Fibroblast of villous mesenchyme (primary cell): ENCODE measurements around the gene ADCK2. TPM values are rescaled to one million over a fixed set of nuclear protein-coding genes. Genes with fewer than 3 reads are reported as not detected.
"Not testable (repeated sequence)": the region's sequence is repeated elsewhere in the genome, so short reads cannot be mapped to it uniquely, and the experiment has no call there.

ENCODE experiments used
- DNase-seq: peaks from one replicate; pipeline ENCODE4 v3.0.0-alpha.2; 2010; ENCODE audit warnings: low read depth
- H3K4me3 ChIP-seq: 2 replicates; pipeline ENCODE4 v1.5.1; 2011; ENCODE audit warnings: low read depth, mild to moderate bottlenecking, low read length
- CTCF ChIP-seq: IDR thresholded peaks from 2 replicates; pipeline ENCODE4 v1.5.1; 2012; ENCODE audit warnings: low read depth, mild to moderate bottlenecking, low read length; ENCODE audit not compliant: insufficient read depth
- total RNA-seq: library from RNA; depleted of rRNA; stranded (reverse); fragments of >200 nt; gene quantifications from 2 replicates; pipeline ENCODE4 v1.2.3, GENCODE V29; 2012

Gene ADCK2
- total RNA-seq, 1 donor, result 20.3 TPM

- no peak overlapping the region for H3K4me3 ChIP-seq
- no peak for DNase-seq
- TF ChIP-seq CTCF, result no peak
Measured at GRCh38 chr7:140674356-140674800, 1.6 kb downstream of the ADCK2 start.

- no peak overlapping the region for H3K4me3 ChIP-seq
- peak; percentile 58 for TF ChIP-seq CTCF
Measured at GRCh38 chr7:140674899-140675701, 2.4 kb downstream of the ADCK2 start.

GRCh38 chr7:140675726-140676125 lies 3.0 kb downstream of the ADCK2 start:
- no peak for TF ChIP-seq CTCF
- no peak overlapping the region for H3K4me3 ChIP-seq
- no peak for DNase-seq

More at GRCh38 chr7:140674899-140675701, 2.4 kb downstream of the ADCK2 start:
- peak; percentile 68 for DNase-seq

- TF ChIP-seq CTCF, result no peak
- H3K4me3 ChIP-seq, result no peak overlapping the region
- DNase-seq, result no peak
Measured at GRCh38 chr7:140676306-140676705, 3.6 kb downstream of the ADCK2 start.

- not testable (repeated sequence) for DNase-seq, H3K4me3 ChIP-seq
Measured at GRCh38 chr7:140676956-140677355, 4.2 kb downstream of the ADCK2 start.

GRCh38 chr7:140677496-140677895 lies 4.8 kb downstream of the ADCK2 start:
- DNase-seq, result no peak
- no peak overlapping the region for H3K4me3 ChIP-seq
- TF ChIP-seq CTCF, result no peak

GRCh38 chr7:140678081-140678815 lies 5.5 kb downstream of the ADCK2 start:
- no peak for DNase-seq
- H3K4me3 ChIP-seq, result no peak overlapping the region
- TF ChIP-seq CTCF, result no peak
